Heart right ventricle (tissue), 16 donors: ENCODE data around the gene COL17A1. TPM values are rescaled to one million over a fixed set of nuclear protein-coding genes. Genes with fewer than 3 reads are reported as not detected.

Experiments used
- ATAC-seq, 8 donors: fragments of 200-7000 bp; cut with Tn5 transposase; one replicate each; pipeline ENCODE4 v1.9.1; 2020; ENCODE audit warnings: mild to moderate bottlenecking in 8 of 8, moderate library complexity in 8 of 8, moderate number of reproducible peaks in 1 of 8
- DNase-seq, 2 donors: peaks; one replicate each; pipeline ENCODE4 v3.0.0-alpha.2; 2020
- H3K27ac ChIP-seq, 10 donors: fragments of 200-600 bp; sonication (generic) in 2 of 10; one replicate each; pipeline versions ENCODE4 v1.5.0 to v1.8.0; 2020 to 2022; ENCODE audit warnings: mild to moderate bottlenecking in 3 of 10
- H3K27me3 ChIP-seq, 7 donors: fragments of 200-600 bp; one replicate each; pipeline ENCODE4 v1.8.0; 2021 to 2022; ENCODE audit warnings: mild to moderate bottlenecking in 2 of 7
- H3K36me3 ChIP-seq, 9 donors: fragments of 200-600 bp; sonication (generic) in 1 of 9; one replicate each; pipeline versions ENCODE4 v1.5.0 to v1.8.0; 2020 to 2022; ENCODE audit warnings: mild to moderate bottlenecking in 2 of 9
- H3K4me1 ChIP-seq, 9 donors: fragments of 200-600 bp; sonication (generic) in 1 of 9; one replicate each; pipeline versions ENCODE4 v1.5.0 to v1.8.0; 2020 to 2022; ENCODE audit warnings: mild to moderate bottlenecking in 4 of 9
- H3K4me3 ChIP-seq, 10 donors: fragments of 200-600 bp; sonication (generic) in 2 of 10; one replicate each; pipeline versions ENCODE4 v1.5.0 to v1.8.0; 2020 to 2022; ENCODE audit warnings: mild to moderate bottlenecking in 7 of 10, moderate library complexity in 2 of 10
- H3K9me3 ChIP-seq, 11 donors: fragments of 200-600 bp in 10 of 11; sonication (generic) in 2 of 11; one replicate each; pipeline versions ENCODE4 v1.5.0 to v1.8.0; 2013 to 2022; ENCODE audit warnings: mild to moderate bottlenecking in 2 of 11, control low read depth in 1 of 11, moderate library complexity in 1 of 11
- WGBS, 2 donors: extraction: QIAGEN DNeasy Blood & Tissue Kit; methylation state at CpG; one replicate each; pipeline ENCODE4 v1.1.7; 2013; ENCODE audit warnings: inconsistent platforms in 1 of 2; 5-methylcytosine and 5-hydroxymethylcytosine counted together
- intact Hi-C, 10 donors: fragments of 100-400 bp; cut with DNase I; formaldehyde crosslinking; loops; one replicate each; pipeline versions ENCODE4 v1.11.1 to v1.14.2; 2022
- polyA plus RNA-seq, 2 donors: library from polyadenylated mRNA; stranded (reverse); fragments of 200-250 nt; gene quantifications; one replicate each; pipeline ENCODE4 v1.2.3, GENCODE V29; 2013
- total RNA-seq, 10 donors: library from RNA; stranded (reverse); fragmentation: NEBNext Ultra II Directional in 3 of 10; extraction: Animal tissue kit (Norgen Biotek cat#: 25700) in 3 of 10; gene quantifications; one replicate each; pipeline versions ENCODE4 v1.2.1 to v1.2.4, GENCODE V29; 2021 to 2023
- TF ChIP-seq, protein P1 (sequence below), 9 donors: fragments of 200-600 bp; sonication (generic) in 2 of 9; IDR thresholded peaks; one replicate each; pipeline versions ENCODE4 v1.5.0 to v1.8.0; 2021 to 2022; ENCODE audit warnings: antibody characterized with exemption in 9 of 9, mild to moderate bottlenecking in 5 of 9, moderate library complexity in 1 of 9
- donor health status: Arrhythmogenic right ventricular cardiomyopathy.
- donor health status: ischemic (EF 13 %, LVEDD 7.1; RV severe dilation, severe dysfunction).
- donor health status: healthy with polysubstance abuse.
- donor health status: DM: no; HTN: yes; CAD: no.
- donor health status: DM: no; HTN: no; CAD: no.
- donor health status: ischemic (EF 25% LVEDD 6.9; RV normal size, moderate dysfunction).
- donor health status: ischemic (EF 25% LVEDD 5.7; RV mildly dilated, moderate dysfunction).
- donor health status: healthy.
- donor health status: DM: yes; HTN: yes; CAD: no.
- donor health status: Ischemic cardiomyopathy.
- donor health status: ischemic (EF 35%, LVEDD 5.7; RV mildly dilated, moderate dysfunction).
- donor health status: nonischemic (EF 11% LVEDD 7.7; RV severe dilation, severe dysfunction).
- donor health status: DM: yes; HTN: yes; CAD: no.
- donor health status: PGD.
- donor health status: ischemic (EF 29% LVEDD 5.4; RV normal size, mild dysfunction).
- donor health status: nonischemic (EF 23%, LVEDD 6.1; RV moderate dilation, normal function).

COL17A1 gene
- total and polyA plus RNA-seq, 12 donors = 0.10 to 0.39 (median 0.16) TPM; not detected in 6

DNA sequence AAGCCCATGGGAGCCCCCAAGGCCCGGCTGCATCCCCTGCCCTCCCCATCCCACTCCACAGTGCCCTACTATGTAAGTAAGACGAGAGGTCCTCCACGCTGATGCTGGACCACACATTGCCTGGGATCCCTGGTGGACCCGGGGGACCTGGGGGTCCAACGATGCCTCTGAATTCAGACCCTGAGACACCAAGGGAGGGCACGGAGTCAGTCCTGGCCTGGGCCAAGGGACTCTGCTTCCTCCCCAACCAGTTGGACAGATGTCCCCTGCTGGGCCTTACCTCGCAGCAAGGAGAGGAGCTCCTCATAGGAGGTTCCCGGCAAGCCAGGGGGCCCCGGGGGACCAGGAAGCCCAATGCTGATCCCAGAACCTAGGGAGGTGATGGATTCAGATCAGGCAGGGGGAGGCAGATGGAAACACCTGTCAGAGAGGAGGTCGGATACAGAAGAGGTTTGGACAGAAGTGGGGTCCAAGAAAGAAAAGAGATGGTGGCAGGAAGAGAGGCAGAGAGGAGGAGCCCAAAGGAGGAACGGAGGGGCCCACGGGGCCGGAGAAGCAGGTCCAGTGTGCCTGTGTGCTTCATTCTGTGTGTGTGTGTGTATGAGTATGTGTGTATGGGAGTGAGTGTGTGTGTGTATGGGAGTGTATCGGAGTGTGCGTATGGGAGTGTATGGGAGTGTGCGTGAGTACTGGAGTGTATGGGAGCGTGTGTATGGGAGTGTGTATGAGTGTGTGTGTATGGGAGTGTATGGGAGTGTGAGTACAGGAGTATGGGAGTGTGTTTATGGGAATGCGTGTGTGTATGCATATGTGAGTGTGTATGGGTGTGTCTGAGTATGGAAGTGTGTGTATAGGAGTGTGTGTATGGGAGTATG, 50.2 kb downstream of the COL17A1 start:
- DNase-seq (no peak), ATAC-seq (peak in 2 of 8 donors; percentile 5 to 24)
- Histone ChIP-seq H3K27me3 (no peaks in the 10 kb centered on the region), H3K27ac (no peak overlapping the region), H3K4me3 (no peak overlapping the region), H3K4me1 (peaks cover 0 to 17% (median 4%) of the 10 kb centered on the region in 9 donors), H3K36me3 (peaks cover 0 to 25% (median 0%) of the 10 kb centered on the region in 9 donors), H3K9me3 (no peaks in the 10 kb centered on the region)
- TF ChIP-seq, protein P1, sequence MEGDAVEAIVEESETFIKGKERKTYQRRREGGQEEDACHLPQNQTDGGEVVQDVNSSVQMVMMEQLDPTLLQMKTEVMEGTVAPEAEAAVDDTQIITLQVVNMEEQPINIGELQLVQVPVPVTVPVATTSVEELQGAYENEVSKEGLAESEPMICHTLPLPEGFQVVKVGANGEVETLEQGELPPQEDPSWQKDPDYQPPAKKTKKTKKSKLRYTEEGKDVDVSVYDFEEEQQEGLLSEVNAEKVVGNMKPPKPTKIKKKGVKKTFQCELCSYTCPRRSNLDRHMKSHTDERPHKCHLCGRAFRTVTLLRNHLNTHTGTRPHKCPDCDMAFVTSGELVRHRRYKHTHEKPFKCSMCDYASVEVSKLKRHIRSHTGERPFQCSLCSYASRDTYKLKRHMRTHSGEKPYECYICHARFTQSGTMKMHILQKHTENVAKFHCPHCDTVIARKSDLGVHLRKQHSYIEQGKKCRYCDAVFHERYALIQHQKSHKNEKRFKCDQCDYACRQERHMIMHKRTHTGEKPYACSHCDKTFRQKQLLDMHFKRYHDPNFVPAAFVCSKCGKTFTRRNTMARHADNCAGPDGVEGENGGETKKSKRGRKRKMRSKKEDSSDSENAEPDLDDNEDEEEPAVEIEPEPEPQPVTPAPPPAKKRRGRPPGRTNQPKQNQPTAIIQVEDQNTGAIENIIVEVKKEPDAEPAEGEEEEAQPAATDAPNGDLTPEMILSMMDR (IDR thresholded peaks at IDR 0.05) = no peak
- intact Hi-C loops = no loop called here
- WGBS, 2 donors = 78 to 81% methylated on average over 18 of the region's 18 CpGs

DNA sequence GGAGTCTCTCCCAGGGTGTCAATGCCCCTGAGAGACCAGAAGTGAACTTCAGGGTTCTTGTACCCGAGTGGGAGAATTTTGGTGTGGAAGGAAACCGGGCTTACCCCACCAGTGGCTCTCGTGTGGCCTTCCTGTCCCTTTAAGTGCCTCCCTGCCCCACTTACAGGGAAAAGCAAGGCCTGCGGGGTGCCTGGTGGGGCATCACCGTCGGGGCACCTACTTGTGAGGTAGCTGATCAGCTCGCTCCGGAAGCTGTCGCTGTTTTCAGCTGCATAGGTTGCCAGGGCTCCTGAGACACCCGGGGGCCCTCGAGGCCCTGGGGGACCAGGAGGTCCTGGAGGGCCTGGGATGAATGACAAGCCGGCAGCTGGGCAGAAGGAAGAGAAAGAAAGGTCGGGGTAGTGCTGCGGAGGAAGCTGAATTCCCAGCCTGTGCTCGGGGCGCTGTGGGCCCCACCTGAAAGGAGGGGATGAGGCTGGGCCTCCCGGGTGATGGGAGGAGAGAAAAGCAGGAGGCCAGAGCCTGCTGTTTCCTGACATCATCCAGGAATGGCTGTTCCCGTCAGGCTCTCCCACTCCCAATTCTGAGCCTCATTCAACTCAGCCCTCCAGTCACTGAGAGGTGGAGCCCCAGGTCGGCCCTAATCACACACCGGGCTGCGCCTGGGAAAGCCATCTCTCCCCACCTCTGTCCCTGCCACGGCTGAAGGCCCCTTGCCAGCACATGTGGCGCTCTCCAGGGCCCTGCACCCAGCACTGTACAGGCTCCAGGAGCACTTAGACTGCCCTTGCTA, 51.1 kb downstream of the COL17A1 start:
- intact Hi-C loops = no loop called here
- no peaks in the 10 kb centered on the region for H3K27me3 ChIP-seq
- no peaks in the 10 kb centered on the region for H3K9me3 ChIP-seq
- no peak overlapping the region for H3K4me3 ChIP-seq
- no peak overlapping the region for H3K27ac ChIP-seq
- H3K36me3 ChIP-seq = peaks cover 0 to 33% (median 0%) of the 10 kb centered on the region in 9 donors
- TF ChIP-seq, protein P1 (IDR thresholded peaks at IDR 0.05) = no peak
- H3K4me1 ChIP-seq = peaks cover 0 to 23% (median 7%) of the 10 kb centered on the region in 9 donors
- ATAC-seq = peak in 5 of 8 donors; percentile 4 to 42 (median 12)
- WGBS, 2 donors = 60 to 61% methylated on average over 23 of the region's 23 CpGs
- DNase-seq = no peak

DNA sequence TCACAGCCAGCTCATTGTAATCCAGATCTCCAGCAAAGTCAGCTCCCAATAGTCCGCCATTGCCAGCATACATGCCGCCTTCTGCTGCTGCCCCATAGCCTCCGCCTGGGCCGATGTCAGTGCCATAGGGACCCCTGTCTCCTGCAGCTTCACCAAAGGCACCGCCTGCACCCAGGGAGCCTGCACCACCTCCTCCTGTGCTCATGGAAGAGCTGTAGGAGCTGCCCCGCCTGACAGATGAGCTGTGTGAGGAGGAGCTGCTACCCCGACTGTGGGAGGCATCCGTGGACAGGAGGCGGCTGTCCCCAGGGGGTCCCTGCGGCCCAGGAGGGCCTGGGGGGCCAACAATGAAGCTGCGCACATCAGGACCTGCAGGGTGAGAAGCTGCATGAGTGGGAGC, 51.7 kb downstream of the COL17A1 start:
- TF ChIP-seq, protein P1 (IDR thresholded peaks at IDR 0.05) = no peak
- no peaks in the 10 kb centered on the region for H3K9me3 ChIP-seq
- intact Hi-C loops = no loop called here
- 81 to 83% methylated on average over 11 of the region's 11 CpGs for WGBS, 2 donors
- peaks cover 0 to 39% (median 0%) of the 10 kb centered on the region in 9 donors for H3K36me3 ChIP-seq
- DNase-seq (no peak), ATAC-seq (no peak)
- H3K27ac ChIP-seq = no peak overlapping the region
- H3K4me1 ChIP-seq = peaks cover 0 to 28% (median 8%) of the 10 kb centered on the region in 9 donors
- H3K4me3 ChIP-seq = no peak overlapping the region
- H3K27me3 ChIP-seq = no peaks in the 10 kb centered on the region

DNA sequence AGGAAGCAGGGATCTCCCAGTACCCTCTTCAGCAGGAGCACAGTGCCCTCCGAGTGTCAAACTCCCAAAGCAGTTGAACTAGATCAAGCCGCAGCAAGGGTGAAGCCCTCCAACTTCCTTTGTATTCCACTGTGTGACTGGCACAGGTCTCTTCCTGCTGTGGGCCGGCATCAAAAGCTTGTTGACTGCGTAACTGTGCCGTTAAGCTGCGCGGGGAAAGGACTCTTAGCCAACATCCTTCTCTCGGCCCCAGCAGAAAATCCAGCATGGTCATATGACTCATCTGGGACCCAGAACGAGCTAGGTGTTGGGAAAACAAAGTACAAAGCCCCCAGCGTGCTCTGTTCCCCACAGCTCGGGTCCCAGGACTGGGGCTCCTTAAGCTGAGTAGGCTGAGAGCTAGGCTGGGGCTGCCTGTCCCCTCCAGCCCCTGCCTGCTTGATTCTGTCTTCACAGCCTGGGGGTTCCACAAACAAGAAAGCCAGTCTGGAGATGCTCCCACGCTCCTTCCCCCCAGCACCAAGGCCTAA, 52.2 kb downstream of the COL17A1 start:
- TF ChIP-seq, protein P1 (IDR thresholded peaks at IDR 0.05) = no peak
- ATAC-seq (no peak), DNase-seq (no peak)
- no peaks in the 10 kb centered on the region for H3K9me3 ChIP-seq
- no peak overlapping the region for H3K27ac ChIP-seq
- intact Hi-C loops = no loop called here
- H3K4me3 ChIP-seq = no peak overlapping the region
- peaks cover 0 to 33% (median 8%) of the 10 kb centered on the region in 9 donors for H3K4me1 ChIP-seq
- peaks cover 0 to 44% (median 0%) of the 10 kb centered on the region in 9 donors for H3K36me3 ChIP-seq
- WGBS, 2 donors = 81 to 88% methylated on average over 12 of the region's 12 CpGs
- H3K27me3 ChIP-seq = no peaks in the 10 kb centered on the region
